NCI-H1417 treated with DMSO at 0.1 percent for 48 hours (cell line): Measurements from ENCODE around the gene OMA1.
"Not testable (repeated sequence)": the region's sequence is repeated elsewhere in the genome, so short reads cannot be mapped to it uniquely, and the experiment has no call there.

Experiments used
- DNase-seq: peaks from one replicate; lab custom pipeline; 2025; lab: John Stamatoyannopoulos, UW

OMA1 gene

DNA sequence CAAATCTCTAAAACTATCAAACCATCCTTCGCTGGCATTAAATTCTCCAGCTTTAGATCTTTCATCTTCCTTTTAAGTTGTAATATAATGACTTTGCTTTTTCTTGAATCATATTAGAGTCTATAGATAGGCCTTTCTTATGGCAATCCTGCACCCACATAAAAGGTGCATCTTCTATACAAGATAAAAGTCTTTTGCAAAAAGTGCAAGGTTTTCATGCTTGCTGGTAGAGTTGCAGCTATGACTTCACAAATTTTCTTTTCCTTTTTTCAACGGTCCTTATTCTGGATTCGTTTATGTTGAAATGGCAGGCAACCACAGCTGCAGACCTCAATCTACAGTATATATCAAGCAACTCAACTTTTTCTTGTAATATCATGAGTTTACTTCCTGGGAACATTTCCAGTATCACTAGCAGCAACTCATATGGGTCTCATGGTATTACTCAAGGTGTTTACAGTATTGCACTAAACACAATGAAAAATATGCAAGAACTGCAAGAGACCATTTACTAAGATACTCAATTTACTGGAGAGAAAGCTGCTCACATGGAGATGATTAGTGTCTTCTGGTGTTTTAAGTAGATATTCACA is 22.1 kb downstream of the OMA1 start:
- DNase-seq: no peak

DNA sequence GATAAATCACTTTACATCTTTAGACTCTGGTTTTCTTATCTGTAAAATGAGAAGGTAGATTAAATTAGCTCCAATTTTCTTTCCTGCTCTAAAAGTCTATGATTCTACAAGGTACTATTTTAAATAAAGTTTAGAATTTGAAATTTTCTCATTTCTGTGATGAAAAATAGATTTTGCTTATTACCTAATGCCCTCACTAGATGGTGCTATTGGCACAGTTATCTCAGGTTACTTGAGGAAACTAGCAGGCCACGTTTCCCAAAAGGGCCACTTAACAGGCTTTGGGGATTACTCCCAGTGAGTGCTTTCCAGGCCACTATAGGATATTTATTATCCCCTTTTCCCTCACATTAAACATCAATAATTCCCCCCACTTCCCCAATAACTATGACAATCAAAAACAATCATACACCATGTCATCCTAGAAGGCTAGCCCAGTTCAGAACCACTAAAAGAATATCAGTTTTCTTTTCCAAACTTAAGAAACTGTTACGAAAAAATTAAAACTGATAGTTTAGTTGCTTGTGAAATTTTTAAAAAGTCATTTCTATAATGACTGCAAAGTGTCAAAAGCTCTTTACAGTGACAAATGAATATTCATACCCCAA is 30.6 kb downstream of the OMA1 start:
- DNase-seq: peak; percentile 36

DNA sequence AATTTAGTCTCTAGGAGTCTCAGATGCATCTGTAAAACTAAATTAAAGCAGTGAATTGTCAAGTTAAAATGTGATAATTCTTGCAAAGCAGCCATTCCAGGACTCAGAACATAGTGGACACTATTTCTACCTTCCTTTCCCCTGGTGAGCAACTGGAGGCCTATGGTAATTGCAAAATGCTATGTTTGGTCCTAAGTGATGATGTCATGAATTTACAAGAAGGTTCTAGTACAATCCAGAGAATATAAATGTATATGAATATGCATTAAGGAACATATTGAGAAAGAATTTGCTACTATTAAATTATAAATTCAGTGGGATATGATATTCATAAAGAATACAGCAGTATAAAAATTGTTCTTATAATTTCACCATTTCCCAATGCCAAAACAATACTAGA is 32.6 kb downstream of the OMA1 start:
- no peak for DNase-seq

DNA sequence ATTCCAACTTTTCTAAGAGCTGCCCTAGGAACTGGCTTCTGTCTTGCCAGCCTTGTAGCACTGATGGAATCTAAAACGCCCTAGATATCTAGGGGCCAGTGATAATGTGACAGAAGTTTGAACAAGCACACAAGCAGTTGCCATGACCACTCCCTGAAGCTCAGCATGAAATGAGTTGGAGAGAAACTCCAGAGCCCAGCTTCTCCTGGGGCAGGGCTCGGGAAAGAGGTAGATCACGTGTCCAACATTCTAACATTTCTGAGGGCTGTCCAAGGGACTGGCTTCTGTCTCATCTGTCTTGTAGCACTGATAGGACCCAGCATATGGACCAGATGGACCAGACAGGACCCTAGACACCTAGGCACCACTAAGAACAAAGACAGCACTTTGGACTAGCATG is 37.9 kb downstream of the OMA1 start:
- no peak for DNase-seq

DNA sequence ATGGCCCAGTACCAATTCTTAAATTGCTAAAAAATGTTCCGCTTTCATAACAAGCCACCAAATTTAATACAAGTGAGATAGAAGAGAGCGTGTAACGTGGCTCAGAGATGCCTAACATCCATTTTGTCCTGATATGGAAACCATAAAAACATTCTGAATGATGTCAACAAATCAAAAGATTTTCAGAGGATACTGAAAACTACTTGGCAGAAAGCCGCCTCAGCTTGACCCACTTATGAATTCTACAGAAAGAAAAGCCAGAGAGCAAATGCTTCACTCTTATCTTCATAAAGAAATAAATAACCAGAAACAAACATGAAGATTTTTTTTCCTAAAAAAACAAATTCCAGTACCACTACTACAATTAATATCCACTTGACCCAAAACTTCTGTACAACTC is 41.2 kb downstream of the OMA1 start:
- DNase-seq: no peak

DNA sequence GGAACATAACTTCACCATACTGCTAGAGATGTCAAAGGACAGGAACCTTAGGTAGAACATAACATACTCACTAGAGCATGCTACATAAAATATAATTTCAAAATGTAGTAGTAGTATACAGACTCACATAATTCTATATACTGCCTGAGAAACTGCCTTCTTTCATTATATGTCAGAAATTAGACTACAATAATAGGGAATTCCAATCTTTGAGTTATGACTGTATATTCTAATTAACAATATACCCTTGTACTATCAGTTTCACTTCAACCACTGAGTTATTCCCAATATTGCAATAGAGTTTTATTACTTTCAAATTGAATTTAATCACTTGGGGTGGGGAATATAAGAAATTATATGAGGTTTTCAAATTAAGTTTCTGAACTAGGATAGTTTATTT is 44.0 kb downstream of the OMA1 start:
- DNase-seq: no peak

DNA sequence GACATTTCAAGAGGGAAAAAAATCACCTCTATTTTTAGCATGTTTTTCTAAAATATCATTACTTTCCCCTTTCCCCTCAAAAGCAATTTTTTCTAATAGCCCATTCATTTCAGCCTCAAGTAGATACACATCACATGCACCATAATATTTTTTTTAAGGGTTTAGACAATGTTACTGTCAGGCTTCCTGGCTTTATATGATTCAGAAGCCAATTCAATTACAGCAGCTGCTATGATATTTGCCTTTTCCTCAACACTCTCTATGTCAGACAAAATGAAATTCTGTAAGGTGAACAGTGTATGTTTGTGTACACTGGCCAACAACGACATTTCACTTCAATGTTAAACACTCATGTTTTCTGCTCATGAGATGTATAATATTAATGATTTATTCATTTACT is 46.5 kb downstream of the OMA1 start:
- DNase-seq: no peak

DNA sequence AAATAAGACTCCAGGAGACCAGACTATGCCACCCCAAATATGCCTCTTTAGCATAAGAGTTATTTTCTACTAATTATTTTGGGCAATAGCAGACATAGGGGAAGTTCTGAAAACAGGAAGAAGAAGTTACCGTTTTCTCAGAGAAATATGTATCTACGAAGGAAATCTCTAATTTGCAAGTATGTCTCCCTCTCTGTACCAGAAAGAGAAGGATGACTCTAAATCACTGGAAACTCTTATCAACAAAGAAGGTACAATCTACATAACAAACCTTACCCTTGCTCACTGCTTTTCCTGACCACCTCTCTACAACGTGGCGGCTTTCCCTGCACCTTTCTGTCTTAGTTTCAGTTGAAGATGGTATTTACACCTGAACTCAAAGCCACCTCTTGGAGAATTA is 49.0 kb downstream of the OMA1 start:
- no peak for DNase-seq

DNA sequence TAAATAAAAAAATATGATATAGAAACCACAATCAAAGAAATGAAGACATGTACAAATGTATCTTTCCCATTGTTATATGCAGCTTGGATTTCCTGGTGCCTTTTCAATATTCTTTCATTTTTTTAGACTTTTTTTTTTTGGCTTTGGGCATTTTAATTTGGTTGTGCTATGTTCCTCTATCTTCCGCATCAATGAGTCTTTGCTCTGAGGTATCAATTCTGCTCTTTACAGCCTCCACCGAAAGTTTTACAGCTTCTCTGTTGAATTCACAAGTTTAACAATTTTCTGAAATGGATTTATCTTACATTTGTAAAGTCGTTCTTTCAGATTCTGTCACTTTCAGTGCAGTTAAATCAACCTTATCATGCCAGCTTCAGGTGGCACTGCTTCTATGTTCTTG is 50.5 kb downstream of the OMA1 start:
- DNase-seq: no peak

DNA sequence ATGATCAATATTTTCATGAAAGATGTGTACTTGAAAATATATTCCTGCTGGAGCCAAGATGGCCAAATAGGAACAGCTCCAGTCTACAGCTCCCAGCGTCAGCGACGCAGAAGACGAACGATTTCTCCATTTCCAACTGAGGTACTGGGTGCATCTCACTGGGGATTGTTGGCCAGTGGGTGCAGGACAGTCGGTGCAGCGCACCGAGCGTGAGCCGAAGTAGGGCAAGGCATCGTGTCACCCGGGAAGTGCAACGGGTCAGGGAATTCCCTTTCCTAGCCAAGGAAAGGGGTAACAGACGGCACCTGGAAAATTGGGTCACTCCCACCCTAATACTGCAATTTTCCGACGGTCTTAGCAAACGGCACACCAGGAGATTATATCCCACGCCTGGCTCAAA is 57.6 kb downstream of the OMA1 start:
- DNase-seq: not testable (repeated sequence)

DNA sequence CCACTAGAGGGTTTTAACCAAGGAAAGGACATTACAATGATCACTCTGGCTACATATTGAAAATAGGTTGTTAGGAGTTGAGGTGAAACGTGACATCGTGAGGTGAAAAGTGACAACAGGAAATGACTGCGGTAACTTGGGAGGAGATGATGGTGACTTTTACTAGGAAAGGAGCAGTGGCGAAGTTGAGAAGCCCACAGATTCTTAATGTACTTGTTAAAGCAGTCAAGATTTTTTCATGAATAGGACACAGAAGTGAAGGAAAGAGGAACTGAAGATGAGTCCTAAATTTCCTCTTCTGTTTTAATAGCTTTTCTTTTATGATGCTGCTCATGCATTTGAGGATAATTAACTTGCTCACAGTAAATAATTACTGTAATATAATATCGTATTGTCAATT is 59.5 kb downstream of the OMA1 start:
- DNase-seq: no peak

DNA sequence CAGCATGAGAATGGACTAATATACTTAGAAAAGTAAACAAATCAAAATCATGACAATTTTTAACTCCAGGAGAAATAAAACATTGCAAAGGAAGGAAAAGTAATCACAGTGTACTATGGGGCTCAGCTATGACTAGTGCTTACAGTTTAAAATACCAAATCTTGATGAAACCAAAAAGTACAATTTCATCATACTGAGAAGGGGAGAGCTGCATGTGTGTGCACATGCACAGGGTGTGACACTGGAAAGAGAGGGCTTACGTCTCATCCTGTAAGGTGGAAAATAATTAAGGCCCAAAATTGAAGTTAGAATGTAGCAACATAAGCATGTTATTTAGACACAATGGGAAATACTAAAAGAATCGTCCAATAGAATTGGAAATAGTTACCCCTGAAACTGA is 64.6 kb downstream of the OMA1 start:
- DNase-seq: no peak

DNA sequence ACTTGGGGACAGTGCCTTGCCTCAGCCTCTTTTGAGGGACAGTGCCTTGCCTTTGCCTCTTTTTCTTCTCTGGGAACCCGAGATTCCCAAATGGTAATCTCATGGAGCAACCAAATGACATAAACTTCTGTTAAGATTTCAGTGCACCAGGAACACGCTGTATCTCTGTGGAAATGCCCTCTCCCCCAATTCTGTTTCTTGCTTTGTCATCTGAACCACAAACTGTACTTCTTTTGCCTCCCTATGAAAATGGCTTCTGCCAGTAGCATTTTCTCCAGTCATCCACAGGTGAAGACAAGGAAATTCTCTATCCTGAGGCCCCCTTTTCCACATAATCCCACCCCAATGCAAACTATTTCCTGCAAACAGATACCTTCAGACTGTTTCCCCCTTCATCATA is 66.3 kb downstream of the OMA1 start:
- DNase-seq: no peak

DNA sequence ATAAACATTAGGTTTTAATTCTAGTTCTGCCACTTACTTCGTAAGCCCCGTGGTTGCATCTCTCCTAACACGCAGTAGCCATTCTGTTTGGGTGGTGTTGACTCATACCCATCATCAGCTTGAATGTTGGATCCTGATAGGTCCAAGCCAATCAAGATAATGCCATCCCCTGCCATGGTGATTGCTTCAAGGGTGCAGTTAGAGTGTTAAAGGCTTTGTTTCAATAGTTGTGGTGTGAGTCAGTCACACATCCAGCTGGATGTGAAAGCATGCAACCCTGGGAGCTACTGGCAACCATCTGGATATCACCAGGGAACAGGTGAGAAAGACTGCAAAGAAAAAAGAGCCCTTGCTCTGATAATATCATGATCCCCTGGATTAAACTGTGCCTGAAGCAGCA is 69.1 kb downstream of the OMA1 start:
- DNase-seq: no peak

DNA sequence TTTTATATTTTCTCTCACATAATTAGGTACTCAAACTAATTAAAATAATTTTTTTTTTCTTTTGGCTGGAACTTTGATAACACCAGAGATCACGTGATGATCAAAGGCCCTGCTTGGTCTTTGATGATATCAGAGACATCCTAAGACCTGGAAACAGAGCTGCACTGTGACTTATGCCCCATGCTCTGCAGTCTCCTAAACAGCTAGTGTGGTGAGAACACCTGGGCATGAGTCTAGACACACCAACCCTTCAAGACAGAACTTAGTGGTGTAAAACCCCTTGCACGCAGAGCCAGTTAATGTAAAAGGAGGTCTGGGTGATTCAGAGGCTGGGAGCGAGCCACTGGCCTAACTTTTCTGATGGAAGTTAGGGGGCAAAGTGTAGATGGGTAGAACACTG is 70.3 kb downstream of the OMA1 start:
- no peak for DNase-seq

DNA sequence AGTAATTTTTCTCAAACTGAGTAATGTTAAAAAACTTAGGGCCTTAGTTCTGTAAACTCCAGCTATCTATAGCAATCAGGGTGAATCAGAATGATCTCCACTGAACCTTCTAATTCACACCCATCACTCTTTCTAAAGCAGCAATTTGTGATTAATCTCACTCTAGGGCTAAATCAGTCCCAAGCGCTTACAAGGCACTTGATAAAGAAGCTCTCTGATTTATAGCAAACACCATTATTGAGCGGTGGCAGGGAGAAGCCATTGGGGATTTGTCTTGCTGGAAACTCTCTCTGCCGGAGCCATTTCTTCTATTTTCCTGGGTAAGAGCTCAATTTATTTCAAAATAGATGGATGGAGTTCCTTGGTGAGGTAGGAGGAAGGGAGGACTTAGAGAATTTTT is 77.0 kb downstream of the OMA1 start:
- DNase-seq: no peak

DNA sequence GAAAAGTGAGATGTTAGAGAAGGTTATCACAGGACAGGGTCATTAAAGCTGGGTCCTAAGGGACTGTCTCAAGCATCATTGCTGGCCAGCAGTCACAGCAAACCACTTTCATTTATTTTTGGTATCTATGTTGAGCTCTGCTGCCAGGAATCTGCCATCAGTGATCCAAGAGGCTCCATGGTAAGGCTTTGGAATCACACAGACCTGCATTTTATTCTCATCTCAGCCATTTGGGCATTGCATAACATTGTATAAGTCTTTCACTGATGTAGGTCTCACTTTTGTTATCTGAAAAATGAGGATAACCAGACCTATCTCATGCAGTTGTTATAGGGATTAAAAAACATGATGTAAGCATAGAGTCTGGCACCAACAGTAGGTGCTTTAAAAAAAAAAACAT is 77.5 kb downstream of the OMA1 start:
- no peak for DNase-seq

DNA sequence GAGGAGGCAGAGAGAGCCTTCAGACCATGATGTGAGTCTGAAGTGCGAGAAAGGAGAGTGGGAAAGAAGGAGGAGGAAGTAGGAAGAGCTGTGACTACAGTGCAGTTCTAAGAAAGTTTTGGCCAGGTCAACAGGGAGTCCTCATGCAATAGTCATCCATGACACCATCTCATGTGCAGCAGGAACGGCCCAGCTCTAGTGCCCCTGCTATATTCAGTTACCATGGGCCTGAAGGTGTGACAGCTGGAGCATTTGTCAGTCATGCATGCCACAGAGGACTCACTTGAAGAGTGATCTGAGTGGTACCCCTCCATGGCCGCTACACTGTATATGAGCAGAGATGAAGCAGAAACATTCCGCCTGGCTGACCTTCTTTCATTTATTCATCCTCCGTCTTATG is 77.9 kb downstream of the OMA1 start:
- DNase-seq: no peak

DNA sequence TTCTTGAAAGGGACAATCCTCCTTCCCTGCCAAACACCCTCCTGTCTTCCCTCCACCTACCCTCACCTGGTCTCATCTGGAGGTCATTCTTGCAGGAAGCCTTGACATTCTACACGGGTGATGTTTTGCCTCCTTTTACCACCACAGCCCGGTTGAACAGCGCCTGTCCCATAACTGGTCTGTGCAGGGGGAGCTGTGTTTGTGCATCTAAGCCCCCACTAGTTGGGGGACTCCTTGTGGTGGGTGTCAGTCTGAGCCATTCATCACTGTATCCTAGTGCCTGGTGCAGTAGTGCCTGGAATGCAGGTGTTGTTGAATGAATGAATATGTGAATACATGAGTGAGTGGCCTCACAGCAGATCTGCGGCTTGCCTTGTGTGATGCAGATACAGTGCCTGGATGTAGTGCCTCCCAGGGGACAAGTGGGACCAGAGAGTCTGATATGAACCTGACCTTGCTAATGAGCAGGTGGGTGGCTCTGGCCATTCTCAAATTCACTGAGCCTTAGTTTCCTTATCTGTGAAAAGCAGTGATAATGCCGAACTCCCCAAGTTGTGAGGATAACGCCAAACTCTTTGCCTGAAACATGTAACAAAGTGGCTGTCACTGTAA is 79.8 kb downstream of the OMA1 start:
- DNase-seq: no peak

DNA sequence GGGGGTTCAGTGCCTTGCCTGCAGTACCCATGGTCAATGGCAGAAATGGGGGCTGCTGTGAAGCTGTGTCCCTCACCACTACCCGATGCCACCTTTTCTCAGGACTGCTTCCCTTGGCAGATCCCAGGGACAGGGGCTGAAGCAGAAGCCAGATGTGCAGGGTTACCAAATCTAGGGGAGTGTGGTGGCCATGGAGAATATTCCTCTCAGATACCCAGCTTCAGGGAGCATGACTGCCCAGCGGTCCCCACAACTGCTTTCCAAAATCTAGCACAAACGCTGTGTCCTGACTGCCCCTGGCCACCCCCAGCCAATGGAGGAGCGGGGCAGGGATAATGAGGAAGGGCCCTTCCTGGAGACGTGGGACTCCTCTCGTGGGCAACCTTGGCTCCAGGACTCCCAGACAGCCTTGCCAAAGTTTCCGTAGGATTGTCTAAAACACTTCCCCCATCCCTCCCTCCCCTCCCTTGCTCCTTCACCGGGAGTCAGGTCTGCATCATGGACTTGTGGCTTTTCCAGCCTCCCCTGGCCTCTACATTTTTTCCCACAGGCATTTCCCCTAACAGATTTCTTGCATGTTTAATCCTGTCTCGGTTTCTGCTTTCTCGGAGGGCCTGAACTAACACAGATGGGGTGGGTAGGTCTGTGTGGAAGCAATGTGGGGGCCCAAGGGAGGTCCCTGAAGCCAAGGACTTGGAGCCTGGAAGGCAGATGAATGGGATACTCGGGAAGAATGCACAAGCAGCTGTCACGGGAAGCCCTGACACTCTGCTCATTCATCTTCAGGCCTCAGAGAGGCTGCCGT is 80.5 kb downstream of the OMA1 start:
- no peak for DNase-seq

DNA sequence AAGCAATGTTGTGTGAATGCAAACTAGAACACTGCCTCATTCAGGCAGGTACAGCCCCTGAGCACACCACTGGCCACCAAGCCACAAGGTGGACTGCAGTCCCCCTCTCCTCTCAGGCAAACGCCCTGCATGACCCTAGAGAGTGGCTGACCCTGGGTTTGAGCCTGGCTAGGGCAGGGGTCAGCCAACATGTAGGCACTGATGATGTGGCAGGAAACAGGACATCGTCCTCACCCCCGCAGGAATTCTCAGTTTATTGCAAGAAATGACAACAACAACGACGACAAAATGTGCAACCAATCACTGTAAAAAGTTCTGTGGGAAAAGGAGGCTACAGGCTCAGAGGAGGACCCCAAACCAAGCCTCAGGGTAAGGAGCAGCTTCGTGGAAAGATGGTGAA is 81.3 kb downstream of the OMA1 start:
- no peak for DNase-seq

DNA sequence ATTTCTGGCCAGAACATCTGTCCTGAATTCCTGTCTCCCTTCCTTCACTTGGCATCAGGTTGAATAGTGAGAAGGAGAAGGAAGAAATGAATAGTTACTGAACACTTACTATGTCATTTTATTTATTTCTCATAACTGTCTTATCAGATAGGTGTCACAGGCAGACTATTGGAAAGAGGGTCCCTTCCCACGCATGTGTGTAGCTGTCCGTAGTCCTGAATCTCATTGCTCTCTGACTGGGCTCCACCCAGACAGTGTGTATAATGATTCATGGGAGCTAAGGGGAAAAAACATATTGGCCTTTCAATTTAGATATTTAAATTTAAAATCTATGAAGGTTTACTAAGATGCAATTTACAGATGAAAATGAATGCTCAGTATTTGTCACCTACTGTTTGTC is 86.1 kb downstream of the OMA1 start:
- DNase-seq: no peak

DNA sequence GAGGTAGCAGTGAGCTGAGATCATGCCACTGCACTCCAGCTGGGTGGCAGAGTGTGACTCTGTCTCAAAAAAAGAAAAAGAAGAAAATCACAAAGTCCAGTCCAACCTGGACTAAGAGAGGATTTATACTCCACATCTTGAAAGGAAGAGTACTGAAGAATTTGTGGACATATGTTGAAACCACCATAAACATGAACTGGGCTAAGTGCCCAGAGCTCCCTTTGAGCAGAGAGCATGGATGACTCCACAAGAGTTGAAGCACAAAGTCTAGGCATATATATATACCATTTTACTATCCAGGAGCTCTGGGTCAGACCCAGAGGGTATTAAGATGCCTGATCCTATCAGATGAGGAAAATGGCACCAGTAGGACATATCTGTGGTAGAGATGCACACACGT is 86.6 kb downstream of the OMA1 start:
- no peak for DNase-seq
